HepG2 (cell line): ENCODE measurements around the gene FXYD4. TPM values are rescaled to one million over a fixed set of nuclear protein-coding genes. Genes with fewer than 3 reads are reported as not detected.

ENCODE experiments used
- GLMP ChIP-seq: sonication (generic); formaldehyde crosslinking; IDR thresholded peaks from 2 replicates; pipeline ENCODE4 v1.9.0; 2021; ENCODE audit warnings: missing genetic modification reagents, mild to moderate bottlenecking, borderline replicate concordance
- HNF1A ChIP-seq, 2 experiments: sonication (generic) in 1 of 2; formaldehyde crosslinking in 1 of 2; IDR thresholded peaks; 2 replicates each; pipeline versions ENCODE4 v1.4.0 to v1.6.1; 2016 to 2020; ENCODE audit warnings: borderline replicate concordance in 1 of 2, low read depth in 1 of 2, mild to moderate bottlenecking in 1 of 2, missing genetic modification reagents in 1 of 2
- MTF1 ChIP-seq: sonication (generic); formaldehyde crosslinking; IDR thresholded peaks from 2 replicates; pipeline ENCODE4 v1.5.0; 2020; ENCODE audit warnings: missing genetic modification reagents
- SP2 ChIP-seq: sonication (generic); formaldehyde crosslinking; IDR thresholded peaks from 2 replicates; pipeline ENCODE4 v1.5.1; 2020; ENCODE audit warnings: mild to moderate bottlenecking, missing genetic modification reagents
- ZKSCAN8 ChIP-seq: IDR thresholded peaks from 2 replicates; pipeline ENCODE4 v1.6.1; 2016; ENCODE audit warnings: borderline replicate concordance, missing genetic modification reagents, missing compliant biosample characterization
- ZNF280B ChIP-seq: sonication (generic); formaldehyde crosslinking; IDR thresholded peaks from 2 replicates; pipeline ENCODE4 v1.5.0; 2020; ENCODE audit warnings: missing genetic modification reagents, mild to moderate bottlenecking, borderline replicate concordance
- polyA plus RNA-seq, 8 experiments: library from polyadenylated mRNA; depleted of rRNA in 3 of 8; stranded (reverse) in 7 of 8; unstranded in 1 of 8; fragments of >200 nt; fragmentation: Illumina TruSeq in 4 of 8; extraction: Trizol in 4 of 8; gene quantifications; 2 replicates each; pipeline versions ENCODE4 v1.2.1 to v1.2.3, GENCODE V29; 2011 to 2016; ENCODE audit warnings: low read depth in 4 of 8, missing spikeins in 1 of 8, mixed read lengths in 1 of 8; ENCODE audit not compliant: insufficient read depth in 1 of 8
- total RNA-seq, 5 experiments: library from RNA; depleted of rRNA; stranded (reverse); fragments of >200 nt; fragmentation: Illumina TruSeq; extraction: Trizol; gene quantifications; 2 replicates each; pipeline ENCODE4 v1.2.3, GENCODE V29; 2016; ENCODE audit warnings: low read depth in 1 of 5

The FXYD4 gene
- total and polyA plus RNA-seq, 2 of the 13 experiments (the other 11 are each of a cell fraction or from before 2014, with no cell fraction given) = not detected

GRCh38 chr10:43351301-43351700, 20.1 kb upstream of the FXYD4 start (continued):
- no peak for TF ChIP-seq GLMP
- TF ChIP-seq MTF1 = no peak
- TF ChIP-seq SP2 (CRISPR knock-in tag) = no peak
- no peak for TF ChIP-seq ZNF280B
- TF ChIP-seq HNF1A (IDR thresholded peaks at IDR 0.05; ENCODE audit: low read depth) = no peak
- TF ChIP-seq HNF1A (CRISPR knock-in tag; IDR thresholded peaks at IDR 0.05; ENCODE audit: borderline replicate concordance) = no peak
- TF ChIP-seq ZKSCAN8 = no peak
